K562 (cell line): Measurements from ENCODE around the gene ZNF768. TPM values are rescaled to one million over a fixed set of nuclear protein-coding genes. Genes with fewer than 3 reads are reported as not detected.

Experiments
- ATAC-seq: fragments of 200-7000 bp; cut with Tn5 transposase; 3 replicates; pipeline ENCODE4 v1.9.1; 2020; ENCODE audit warnings: moderate library complexity
- BruUV-seq: library from RNA; stranded (reverse); fragments of 400-500 nt; replicated peaks from 2 replicates; lab custom pipeline; 2021; lab: Mats Ljungman, UMichigan
- CTCF ChIA-PET: fragments of 300-600 bp; formaldehyde crosslinking; extraction: SDS; loops from one replicate; lab custom pipeline; 2021; ENCODE audit warnings: low intra/inter-chr PET ratio; lab: Yijun Ruan, JAX
- POLR2A ChIA-PET: fragments of 300-600, 350-650 bp; sonication (Branson Sonifier 250); formaldehyde crosslinking; extraction: SDS; loops from one replicate; lab custom pipeline; 2021; ENCODE audit warnings: antibody characterized with exemption, inconsistent platforms; lab: Yijun Ruan, JAX
- DNase-seq, 4 experiments: peaks; one replicate each; pipeline versions ENCODE4 v3.0.0 to v3.0.0-alpha.2; 2011 to 2018; ENCODE audit warnings: low spot score in 3 of 4, mixed read lengths in 3 of 4; ENCODE audit errors: extremely low read depth in 1 of 4
- FAIRE-seq: peaks from 2 replicates; lab custom pipeline; 2011; peaks lifted over from hg19 to GRCh38; lab: Jason Lieb, UNC
- H2AFZ ChIP-seq: 2 replicates; pipeline ENCODE4 v1.6.0; 2011; ENCODE audit warnings: low read depth, low read length, control low read depth, inconsistent platforms
- H3K27ac ChIP-seq: fragments of 200-600 bp; 3 replicates; pipeline ENCODE4 v1.8.0; 2011; ENCODE audit warnings: low read depth, mild to moderate bottlenecking, control low read depth, inconsistent platforms, low read length, moderate library complexity, mixed read lengths; ENCODE audit errors: extremely low read depth
- H3K27me3 ChIP-seq, 2 experiments: fragments of 300-600 bp in 1 of 2; 2 replicates in 1 of 2; 3 replicates in 1 of 2; pipeline versions ENCODE4 v1.6.0 to v1.8.0; 2011; ENCODE audit warnings: inconsistent platforms in 2 of 2, low read length in 2 of 2, mild to moderate bottlenecking in 1 of 2, mixed read lengths in 1 of 2, moderate library complexity in 1 of 2; ENCODE audit not compliant: control insufficient read depth in 2 of 2, insufficient read depth in 2 of 2
- H3K36me3 ChIP-seq: fragments of 300-600 bp; 3 replicates; pipeline ENCODE4 v1.8.0; 2011; ENCODE audit warnings: mild to moderate bottlenecking, low read length, inconsistent platforms; ENCODE audit not compliant: control insufficient read depth, insufficient read depth
- H3K4me1 ChIP-seq, 2 experiments: fragments of 200-600 bp in 1 of 2; replicated peaks in 1 of 2; 2 replicates in 1 of 2; 3 replicates in 1 of 2; pipeline versions ENCODE4 v1.5.1 to v1.8.0; 2011; ENCODE audit warnings: inconsistent platforms in 2 of 2, low read length in 2 of 2, mild to moderate bottlenecking in 1 of 2, mixed read lengths in 1 of 2, moderate library complexity in 1 of 2; ENCODE audit not compliant: control insufficient read depth in 2 of 2, insufficient read depth in 2 of 2
- H3K4me2 ChIP-seq: 2 replicates; pipeline ENCODE4 v1.6.1; 2011; ENCODE audit warnings: low read length, control low read depth, inconsistent platforms, mixed read lengths; ENCODE audit not compliant: insufficient read depth
- H3K4me3 ChIP-seq: fragments of 200-600 bp; sonication (generic), shearing (Covaris generic); 2 replicates; pipeline ENCODE4 v1.5.1; 2016; ENCODE audit warnings: control low read depth, inconsistent platforms
- H3K79me2 ChIP-seq: fragments of 200-600 bp; 3 replicates; pipeline ENCODE4 v1.8.0; 2011; ENCODE audit warnings: low read length, inconsistent platforms; ENCODE audit not compliant: control insufficient read depth, insufficient read depth
- H3K9ac ChIP-seq, 2 experiments: 2 replicates each; pipeline versions ENCODE4 v1.6.0 to v1.6.1; 2011; ENCODE audit warnings: low read depth in 2 of 2, low read length in 2 of 2, control low read depth in 1 of 2, inconsistent platforms in 1 of 2, mild to moderate bottlenecking in 1 of 2, mixed read lengths in 1 of 2; ENCODE audit not compliant: insufficient read depth in 1 of 2
- H3K9me1 ChIP-seq: one replicate; pipeline ENCODE4 v1.6.0; 2011; ENCODE audit warnings: inconsistent platforms, mild to moderate bottlenecking, low read length, moderate library complexity; ENCODE audit not compliant: control insufficient read depth, insufficient read depth
- H3K9me3 ChIP-seq: replicated peaks from 2 replicates; pipeline ENCODE4 v1.5.1; 2011; ENCODE audit warnings: low read depth, low read length, inconsistent platforms; ENCODE audit not compliant: control insufficient read depth, insufficient read depth
- H4K20me1 ChIP-seq: replicated peaks from 2 replicates; pipeline ENCODE4 v1.6.1; 2011; ENCODE audit warnings: low read length, inconsistent platforms, mixed read lengths; ENCODE audit not compliant: control insufficient read depth, insufficient read depth
- ATF6 ChIP-seq: sonication (generic); formaldehyde crosslinking; IDR thresholded peaks from 2 replicates; pipeline ENCODE4 v1.4.0; 2020; ENCODE audit warnings: mild to moderate bottlenecking, missing genetic modification reagents
- CSDE1 ChIP-seq, 2 experiments: fragments of 450-650 bp; IDR thresholded peaks; 2 replicates each; pipeline ENCODE4 v1.6.1; 2016; ENCODE audit warnings: mild to moderate bottlenecking in 1 of 2
- HEY1 ChIP-seq: fragments of 250-450 bp; sonication (Bioruptor Pico); IDR thresholded peaks from 2 replicates; pipeline ENCODE4 v1.5.0; 2020; ENCODE audit warnings: mild to moderate bottlenecking, moderate library complexity, borderline replicate concordance
- PPARD ChIP-seq: fragments of 250-450 bp; sonication (Bioruptor Pico); IDR thresholded peaks from 2 replicates; pipeline ENCODE4 v1.8.0; 2022; ENCODE audit warnings: inconsistent platforms, mild to moderate bottlenecking, moderate library complexity
- SRSF1 ChIP-seq: fragments of 200-400 bp; formaldehyde crosslinking; IDR thresholded peaks from 2 replicates; pipeline ENCODE4 v1.6.1; 2017; ENCODE audit warnings: mild to moderate bottlenecking, low read depth, low read length, moderate library complexity
- TAF9B ChIP-seq: fragments of 450-650 bp; IDR thresholded peaks from 2 replicates; pipeline ENCODE4 v1.6.1; 2018; ENCODE audit warnings: mild to moderate bottlenecking; ENCODE audit not compliant: partially characterized antibody
- ZBTB17 ChIP-seq: fragments of 450-650 bp; formaldehyde crosslinking; IDR thresholded peaks from 2 replicates; pipeline ENCODE4 v1.4.0; 2020; ENCODE audit warnings: mild to moderate bottlenecking
- ZHX1 ChIP-seq: fragments of 150-350 bp; conservative IDR thresholded peaks from 2 replicates; pipeline ENCODE4 v1.6.1; 2014; ENCODE audit warnings: low read length
- ZNF121 ChIP-seq: sonication (generic); formaldehyde crosslinking; conservative IDR thresholded peaks from 2 replicates; pipeline ENCODE4 v1.8.0; 2022; ENCODE audit warnings: missing genetic modification reagents
- ZNF311 ChIP-seq: fragments of 250-450 bp; sonication (Bioruptor Pico); IDR thresholded peaks from 2 replicates; pipeline ENCODE4 v1.4.0; 2020; ENCODE audit warnings: mild to moderate bottlenecking, moderate library complexity
- ZNF347 ChIP-seq: fragments of 450-650 bp; formaldehyde crosslinking; IDR thresholded peaks from 2 replicates; pipeline ENCODE4 v1.4.0; 2020; ENCODE audit warnings: low read depth, mild to moderate bottlenecking, moderate library complexity
- ZNF609 ChIP-seq: sonication (generic); formaldehyde crosslinking; IDR thresholded peaks from 2 replicates; pipeline ENCODE4 v1.8.1; 2023; ENCODE audit warnings: missing genetic modification reagents, mild to moderate bottlenecking, borderline replicate concordance
- ZNF77 ChIP-seq: fragments of 250-450 bp; sonication (Bioruptor Pico); IDR thresholded peaks from 2 replicates; pipeline ENCODE4 v1.5.0; 2020
- in situ Hi-C: fragments of 300-500 bp; cut with MboI; formaldehyde crosslinking; loops from 4 replicates; pipeline ENCODE4 v1.15.0; 2018; ENCODE audit warnings: inconsistent platforms, mixed read lengths
- intact Hi-C: fragments of 100-400 bp; cut with micrococcal nuclease; formaldehyde crosslinking; loops from 2 replicates; pipeline ENCODE4 v1.14.2; 2022
- polyA plus RNA-seq, 8 experiments: library from polyadenylated mRNA; depleted of rRNA in 4 of 8; stranded (reverse) in 5 of 8; unstranded in 3 of 8; fragments of >200 nt; fragmentation: Nextera tagmentation in 2 of 8; fragmentation: Illumina TruSeq in 1 of 8; extraction: Ambion mirVana in 2 of 8; extraction: Trizol in 1 of 8; gene quantifications; 2 replicates each; pipeline versions ENCODE4 v1.2.1 to v1.2.3, GENCODE V29; 2011 to 2014; ENCODE audit warnings: inconsistent platforms in 1 of 8, missing spikeins in 1 of 8
- total RNA-seq, 7 experiments: library from RNA; depleted of rRNA in 6 of 7; stranded (reverse); fragments of >200 nt in 6 of 7; fragmentation: Illumina TruSeq in 2 of 7; extraction: Trizol in 2 of 7; gene quantifications; 2 replicates each; pipeline versions ENCODE4 v1.2.1 to v1.2.3, GENCODE V29; 2011 to 2021; ENCODE audit warnings: low replicate concordance in 1 of 7

The ZNF768 gene
- total and polyA plus RNA-seq, 9 of the 15 experiments (the other 6 are each of a cell fraction or from before 2014, with no cell fraction given) = 0.13 to 50.7 (median 26.9) TPM

- H2AFZ ChIP-seq = no peak overlapping the region
- DNase-seq (no peak), FAIRE-seq (no peak), ATAC-seq (no peak)
- H3K36me3 ChIP-seq = no peaks in the 10 kb centered on the region
- H3K27me3 ChIP-seq = no peaks in the 10 kb centered on the region
- H3K9me1 ChIP-seq = no peaks in the 10 kb centered on the region
- TF ChIP-seq ZNF311 (CRISPR knock-in tag) = no peak
- no peak for TF ChIP-seq SRSF1
- TF ChIP-seq CSDE1 (IDR thresholded peaks at IDR 0.05) = no peak
- TF ChIP-seq ZNF347 (CRISPR knock-in tag) = no peak
- no peak for TF ChIP-seq ZBTB17
- no peak for TF ChIP-seq HEY1 (CRISPR knock-in tag)
- TF ChIP-seq TAF9B = no peak
- TF ChIP-seq ZNF121 (CRISPR knock-in tag) = no peak
- TF ChIP-seq ZHX1 = no peak
- no peak for TF ChIP-seq ZNF77 (CRISPR knock-in tag)
- TF ChIP-seq ZNF609 (CRISPR knock-in tag) = no peak
- no peak for TF ChIP-seq PPARD (CRISPR knock-in tag)
- TF ChIP-seq ATF6 (CRISPR knock-in tag) = no peak
- no peak overlapping the region for H3K4me3 ChIP-seq
- no peak overlapping the region for H3K9ac ChIP-seq
- H3K27ac ChIP-seq = no peak overlapping the region
- ChIA-PET CTCF (no interaction called here), POLR2A (no interaction called here)
- intact Hi-C loops = no loop called here
- H3K4me2 ChIP-seq = no peak overlapping the region
- H3K9me3 ChIP-seq = no peaks in the 10 kb centered on the region
- H4K20me1 ChIP-seq = no peaks in the 10 kb centered on the region
- no TSS peak for BruUV-seq
- H3K79me2 ChIP-seq = no peaks in the 10 kb centered on the region
- in situ Hi-C loops = no loop called here
- H3K4me1 ChIP-seq = peaks cover 0 to 5% of the 10 kb centered on the region in 2 experiments; a peak in 2 of 5 replicates
These were observed 41.5 kb downstream of the ZNF768 start for GRCh38 chr16:30484887-30485286.
